ENCODE measurements around the gene SH3PXD2A.

The SH3PXD2A gene

DNA sequence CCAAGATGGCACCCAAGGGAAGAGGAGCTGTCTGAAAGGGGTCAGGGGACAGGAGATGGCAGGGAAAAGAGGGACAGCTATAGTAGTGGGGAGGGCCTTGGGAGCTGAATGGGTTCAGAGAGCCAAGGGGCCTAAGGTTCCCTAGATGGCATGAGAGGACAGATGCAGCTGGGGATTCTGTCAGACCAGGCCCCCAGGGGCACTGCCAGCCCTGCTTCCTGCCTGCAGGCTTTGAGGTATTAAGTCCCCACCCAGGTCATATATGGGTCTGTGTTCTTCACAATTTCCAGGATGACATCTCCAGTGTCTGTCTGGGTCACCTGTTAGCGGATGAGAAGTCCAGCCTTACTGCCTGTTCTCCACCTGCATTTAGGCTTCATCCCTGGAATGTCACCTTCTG is 305.1 kb downstream of the SH3PXD2A start:
- DNase-seq: no peak

DNA sequence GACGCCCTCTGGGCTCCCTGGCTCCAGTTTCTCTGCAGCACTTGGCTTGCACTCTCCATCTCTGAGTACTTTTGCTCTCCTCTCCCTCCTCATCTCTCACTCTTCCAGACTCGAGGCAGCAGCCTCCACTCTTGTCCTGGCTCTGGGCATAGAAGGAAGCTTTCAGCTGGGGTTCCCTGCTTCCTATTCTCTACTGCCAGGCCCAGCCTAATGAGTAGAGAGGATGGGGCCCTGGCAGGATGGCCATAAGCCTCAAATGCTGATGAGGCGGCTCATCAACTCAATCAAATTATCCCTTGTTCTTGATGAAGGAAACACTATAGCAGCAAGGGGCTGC is 306.1 kb downstream of the SH3PXD2A start:
- no peak for DNase-seq

DNA sequence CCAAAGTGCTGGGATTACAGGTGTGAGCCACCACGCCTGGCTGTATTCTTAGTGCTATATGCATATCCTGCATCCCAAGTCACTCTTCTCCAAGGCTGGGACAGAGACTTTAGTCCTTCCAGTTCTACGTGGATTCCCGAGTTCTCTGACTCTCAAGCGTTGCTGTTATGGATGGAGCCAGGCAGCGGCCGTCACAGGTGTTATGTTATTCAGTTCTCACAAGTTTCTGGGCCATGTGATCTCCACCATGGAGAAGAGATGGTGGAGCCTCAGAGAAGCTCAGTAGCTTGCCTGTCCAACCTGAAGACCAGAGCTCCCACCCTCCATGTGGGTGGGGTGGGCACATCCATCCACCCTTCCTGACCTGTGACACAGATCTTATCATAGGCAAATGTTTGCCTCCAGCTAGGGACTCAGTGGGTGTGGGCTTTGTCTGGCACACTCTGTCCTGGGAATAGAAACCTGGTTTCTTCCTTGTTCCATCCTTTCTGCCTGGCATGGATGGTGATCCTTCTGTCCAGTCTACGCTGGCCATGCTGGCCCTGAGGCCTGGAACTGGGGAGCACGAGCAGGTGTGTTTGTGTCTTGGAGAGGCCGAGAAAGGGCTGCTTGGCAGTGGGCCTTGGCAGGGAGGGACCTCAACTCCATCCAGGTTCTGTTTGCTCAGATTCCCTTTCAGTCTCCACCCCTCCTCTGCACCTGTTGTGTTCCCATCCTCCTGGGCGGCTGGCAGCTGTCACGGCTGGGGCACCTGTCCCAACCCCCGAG is 306.6 kb downstream of the SH3PXD2A start:
- DNase-seq: no peak

DNA sequence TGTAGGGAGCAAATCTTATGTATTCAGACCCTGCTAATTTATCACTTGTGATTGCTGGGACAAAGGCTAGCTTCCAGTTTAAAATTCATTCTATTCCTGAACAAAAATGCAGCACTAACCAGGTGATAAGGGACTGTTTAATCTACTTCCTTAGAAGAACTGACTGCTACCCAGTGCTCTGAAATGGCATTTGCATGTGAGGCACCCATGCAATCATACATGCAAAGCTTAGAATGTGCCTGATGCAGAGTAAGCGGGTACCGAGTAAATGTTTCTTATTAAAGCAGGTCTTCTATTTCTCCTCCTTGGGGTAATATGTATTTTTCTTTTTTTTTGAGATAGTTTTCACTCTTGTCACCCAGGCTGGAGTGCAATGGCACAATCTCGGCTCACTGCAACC is 307.4 kb downstream of the SH3PXD2A start:
- DNase-seq: no peak

DNA sequence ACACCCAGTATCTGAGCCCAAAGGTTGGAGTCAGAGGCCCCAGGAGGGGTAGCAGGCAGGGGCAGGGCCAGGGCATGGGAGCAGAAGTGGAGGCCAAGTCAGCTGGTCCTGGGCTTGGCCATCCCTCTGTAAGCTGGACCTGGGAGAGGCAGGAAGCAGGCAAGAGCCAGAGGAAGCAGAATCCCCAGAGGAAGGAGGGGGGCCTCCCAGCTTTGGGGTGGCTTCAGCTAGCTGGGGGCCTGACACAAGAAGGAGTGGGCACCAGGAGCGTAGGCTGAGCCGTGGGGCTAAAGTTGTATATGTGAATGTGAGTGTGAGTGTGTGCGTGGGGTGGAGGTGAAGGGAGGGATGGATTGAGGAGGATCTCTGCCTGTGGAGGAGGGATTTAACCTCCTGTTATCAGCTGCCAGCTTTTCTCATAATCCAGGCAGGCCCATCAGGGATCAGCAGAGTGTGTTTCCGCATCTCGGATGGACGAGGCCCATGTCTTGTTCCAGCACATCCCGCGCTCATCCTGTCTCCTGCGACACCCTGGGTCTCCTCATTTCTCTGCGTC is 307.9 kb downstream of the SH3PXD2A start:
- no peak for DNase-seq

DNA sequence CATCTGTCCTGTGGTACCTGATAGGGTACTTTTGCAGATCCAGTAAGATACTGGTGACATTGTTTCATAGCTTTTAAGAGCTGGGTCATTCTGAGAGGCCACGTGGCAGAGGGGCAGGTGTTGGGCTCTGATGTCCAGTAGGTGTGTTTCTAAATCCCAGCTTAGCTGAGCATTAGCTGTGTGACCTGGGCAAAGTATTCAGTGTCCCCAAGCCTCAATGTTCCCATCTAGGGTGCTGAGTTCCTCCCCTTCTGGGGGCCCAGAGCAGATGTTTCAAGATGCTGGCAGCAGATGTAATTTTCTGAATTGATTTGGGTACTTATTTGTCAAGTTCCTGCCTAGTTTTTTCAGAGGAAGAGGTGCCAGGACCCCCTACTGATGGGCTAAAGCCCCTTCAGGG is 309.0 kb downstream of the SH3PXD2A start:
- no peak for DNase-seq

DNA sequence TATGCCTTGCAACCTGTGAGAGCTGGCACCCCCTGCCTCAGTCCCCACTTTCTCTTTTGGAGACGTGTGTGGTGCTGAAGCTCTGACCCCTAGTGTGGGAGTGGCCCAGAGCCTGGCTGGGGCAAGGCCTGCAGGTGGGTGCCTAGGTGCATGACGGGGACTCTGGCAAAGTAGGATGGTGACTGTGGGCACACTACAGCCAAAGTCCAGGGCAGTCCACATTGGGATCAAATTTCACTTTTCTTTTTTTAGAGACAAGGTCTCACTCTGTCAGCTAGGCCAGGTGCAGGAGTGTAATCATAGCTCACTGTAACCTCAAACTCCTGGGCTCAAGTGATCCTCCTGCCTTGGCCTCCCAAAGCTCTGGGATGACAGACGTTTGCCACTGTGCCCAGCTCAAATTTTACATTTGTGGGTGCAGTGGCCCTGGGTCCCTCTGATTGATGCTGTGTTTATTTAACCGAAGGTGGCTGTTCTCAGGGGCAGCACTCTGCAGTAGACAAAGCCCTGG is 309.6 kb downstream of the SH3PXD2A start:
- no peak for DNase-seq

DNA sequence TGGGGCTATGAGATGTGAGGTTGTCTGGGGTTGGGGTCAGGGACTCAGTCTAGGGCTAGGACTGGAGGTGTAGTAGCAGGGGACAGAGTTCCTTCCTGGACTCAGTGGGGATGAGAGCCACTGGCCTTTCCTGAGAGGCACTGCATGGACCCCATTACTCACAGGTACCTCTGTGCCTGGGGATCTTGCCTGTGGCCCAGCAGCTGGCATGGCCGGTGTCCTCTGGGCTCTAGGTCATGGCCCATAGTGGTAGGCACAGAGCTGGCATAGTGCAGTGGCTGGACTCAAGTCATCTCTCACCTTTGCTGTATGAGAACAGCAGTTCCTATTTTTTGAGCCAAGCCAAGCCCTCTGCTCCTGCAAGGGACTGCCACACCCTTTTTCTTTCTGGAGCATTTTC is 310.0 kb downstream of the SH3PXD2A start:
- no peak for DNase-seq

DNA sequence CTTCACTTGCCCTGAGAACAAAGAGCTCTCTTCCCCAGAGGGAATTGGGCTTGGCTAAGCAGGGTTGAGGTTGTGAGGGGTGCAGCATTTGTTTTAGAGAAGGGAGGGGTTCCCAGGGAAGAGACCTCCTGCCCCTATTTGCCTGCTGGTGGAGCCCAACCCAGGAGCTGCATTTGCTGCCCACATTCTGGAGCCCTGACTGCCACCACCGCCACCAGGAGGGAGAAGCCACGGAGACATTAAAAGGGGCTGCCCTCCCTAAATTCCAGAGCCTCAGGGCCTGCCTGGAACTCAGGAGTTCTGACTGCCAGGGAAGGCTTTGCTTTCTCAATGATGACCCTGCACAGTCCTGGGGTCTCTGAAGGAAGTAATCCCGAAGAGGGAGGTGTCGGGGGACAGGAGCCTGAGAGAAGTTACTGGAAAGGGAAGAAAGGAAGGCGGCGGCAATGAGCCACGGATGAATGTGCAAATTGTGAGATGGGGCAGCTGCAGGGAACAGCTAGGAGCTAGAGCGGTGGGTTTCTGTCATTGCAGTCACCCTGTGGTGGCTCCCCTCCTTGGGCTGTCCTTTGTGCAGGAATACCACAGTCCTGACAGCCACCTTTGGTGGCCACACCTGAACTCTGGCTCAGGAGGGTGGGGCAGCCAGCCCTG is 310.6 kb downstream of the SH3PXD2A start:
- DNase-seq: no peak
